ENCODE data around the gene CXCL12. TPM values are rescaled to one million over a fixed set of nuclear protein-coding genes. Genes with fewer than 3 reads are reported as not detected.

The CXCL12 gene
- total RNA-seq, 2 experiments from 2014 or later, result not detected

DNA sequence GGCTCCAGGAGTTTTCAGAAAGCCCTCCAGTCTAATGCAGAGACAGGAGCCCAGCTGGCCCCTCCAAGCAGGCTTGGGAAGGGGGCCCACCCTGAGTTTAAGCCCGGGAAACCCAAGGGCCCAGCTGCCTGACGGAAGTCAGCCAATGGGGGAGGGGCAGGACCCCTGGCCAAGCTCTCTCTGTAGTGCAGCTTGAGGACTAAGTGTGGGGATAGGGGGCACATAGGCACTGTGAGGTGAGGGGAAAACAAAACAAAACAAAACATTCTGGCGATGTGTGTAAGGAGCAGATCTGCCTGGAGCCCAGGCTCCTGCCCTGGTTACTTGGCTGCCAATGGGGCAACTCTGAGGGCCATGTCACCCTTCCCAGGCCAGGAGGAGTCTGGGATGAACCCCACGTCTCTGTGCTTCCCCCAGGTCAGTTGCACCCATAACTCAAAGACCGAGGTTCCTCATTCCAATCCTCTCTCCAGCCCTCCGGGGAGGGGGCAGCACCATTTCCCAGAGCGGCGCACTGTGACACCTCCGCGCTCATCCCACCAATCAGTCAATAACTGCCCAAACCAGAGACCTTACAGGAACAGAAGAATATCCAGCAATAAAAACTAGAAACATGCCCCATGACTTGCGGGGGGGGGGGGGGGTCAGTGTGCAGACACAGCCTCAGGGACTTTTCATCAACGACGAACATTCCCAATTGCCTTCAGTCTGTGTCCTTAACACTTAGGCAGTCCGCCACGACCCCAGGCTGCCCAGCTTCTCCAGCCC is 1.7 kb downstream of the CXCL12 start:
- H3K27me3 Mint-ChIP-seq, result peaks cover 30% of the 10 kb centered on the region
- H3K4me1 Mint-ChIP-seq, result peaks cover 3% of the 10 kb centered on the region
- intact Hi-C loops (cut with DNase I, micrococcal nuclease), result no loop called here
- no peak overlapping the region for H3K4me3 Mint-ChIP-seq
- no peaks in the 10 kb centered on the region for H3K9me3 Mint-ChIP-seq (ENCODE audit: low read depth)
- POLR2A ChIA-PET, result no interaction called here
- no peaks in the 10 kb centered on the region for H3K36me3 Mint-ChIP-seq (ENCODE audit: low read depth)
- DNase-seq (no peak), ATAC-seq (no peak)
- CTCF ChIA-PET, result interaction anchor here (1.0 kb wide), 1 partner anchor 481 kb away, joined by 3 read pairs; no protein-coding TSS in a partner anchor
- H3K27ac Mint-ChIP-seq, result no peak overlapping the region

DNA sequence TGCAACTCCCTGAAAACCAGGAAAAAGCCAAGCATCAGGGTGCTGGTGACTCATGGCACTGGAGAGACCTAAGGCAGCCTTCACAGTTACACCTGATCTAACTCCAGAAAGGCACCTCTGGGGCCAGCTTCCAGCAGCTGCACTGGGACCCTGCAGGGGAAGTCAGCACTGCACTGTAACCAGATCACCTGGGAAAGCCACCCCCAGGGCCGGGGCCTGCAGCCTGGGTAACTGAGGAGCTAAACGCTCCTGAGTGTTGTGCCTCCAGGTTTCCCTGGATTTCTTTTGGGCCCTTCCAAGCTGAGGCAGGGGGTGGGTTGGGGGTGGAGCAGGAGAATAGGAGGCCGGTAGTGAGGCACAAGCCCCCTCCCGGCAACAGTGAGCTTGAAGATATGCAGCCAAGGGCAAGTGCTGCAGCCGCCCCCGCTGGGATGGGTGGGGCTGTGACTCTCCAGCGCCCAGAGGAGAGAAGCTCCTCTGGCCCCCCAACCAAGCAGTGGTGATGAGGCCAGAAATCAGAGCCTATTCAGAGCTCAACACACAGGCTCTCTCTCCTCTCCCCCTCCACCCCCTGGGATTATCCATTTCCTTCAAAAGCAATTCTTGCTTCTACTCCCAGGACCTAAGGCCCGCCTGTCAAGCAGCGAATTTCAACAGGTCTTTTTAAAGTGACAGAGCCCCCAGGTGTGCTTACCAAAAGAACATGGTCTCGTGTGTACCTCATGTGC is 2.6 kb downstream of the CXCL12 start:
- no peak overlapping the region for H3K27ac Mint-ChIP-seq
- H3K9me3 Mint-ChIP-seq (ENCODE audit: low read depth), result no peaks in the 10 kb centered on the region
- ATAC-seq (no peak), DNase-seq (no peak)
- peaks cover 3% of the 10 kb centered on the region for H3K4me1 Mint-ChIP-seq
- no peak overlapping the region for H3K4me3 Mint-ChIP-seq
- H3K27me3 Mint-ChIP-seq, result peaks cover 27% of the 10 kb centered on the region
- ChIA-PET CTCF (no interaction called here), POLR2A (no interaction called here)
- intact Hi-C loops (cut with DNase I, micrococcal nuclease), result no loop called here
- no peaks in the 10 kb centered on the region for H3K36me3 Mint-ChIP-seq (ENCODE audit: low read depth)

- H3K4me1 Mint-ChIP-seq, result peaks cover 3% of the 10 kb centered on the region
- no peak overlapping the region for H3K27ac Mint-ChIP-seq
- H3K27me3 Mint-ChIP-seq, result peaks cover 23% of the 10 kb centered on the region
- H3K9me3 Mint-ChIP-seq (ENCODE audit: low read depth), result no peaks in the 10 kb centered on the region
- ChIA-PET CTCF (no interaction called here), POLR2A (no interaction called here)
- H3K36me3 Mint-ChIP-seq (ENCODE audit: low read depth), result no peaks in the 10 kb centered on the region
- H3K4me3 Mint-ChIP-seq, result no peak overlapping the region
- DNase-seq, result no peak
- intact Hi-C loops (cut with DNase I, micrococcal nuclease), result no loop called here
- no peak for ATAC-seq
Measured at GRCh38 chr10:44380829-44381600, 3.9 kb downstream of the CXCL12 start.

DNA sequence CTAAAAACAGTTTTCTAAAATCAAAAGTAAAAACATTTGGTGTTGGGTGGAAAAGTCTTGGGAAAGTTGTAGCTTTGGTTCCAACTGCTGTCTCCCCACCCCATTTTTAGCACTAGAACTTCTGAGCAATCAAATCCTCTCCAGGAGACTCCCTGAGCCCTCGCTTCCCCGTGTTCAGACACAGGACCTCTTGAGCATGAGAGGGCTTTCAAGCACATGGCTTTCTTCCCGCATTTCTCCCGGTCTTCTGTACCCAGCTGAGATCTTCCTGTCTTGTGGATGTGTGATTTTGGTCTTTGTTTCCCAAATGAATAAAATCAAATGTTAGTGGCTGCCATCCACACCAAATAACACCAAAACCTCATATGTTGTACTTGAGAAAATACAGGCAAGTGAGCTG is 5.0 kb downstream of the CXCL12 start:
- no peaks in the 10 kb centered on the region for H3K4me1 Mint-ChIP-seq
- ATAC-seq (no peak), DNase-seq (no peak)
- intact Hi-C loops (cut with DNase I, micrococcal nuclease), result no loop called here
- no peaks in the 10 kb centered on the region for H3K9me3 Mint-ChIP-seq (ENCODE audit: low read depth)
- no peaks in the 10 kb centered on the region for H3K36me3 Mint-ChIP-seq (ENCODE audit: low read depth)
- no peak overlapping the region for H3K27ac Mint-ChIP-seq
- peaks cover 17% of the 10 kb centered on the region for H3K27me3 Mint-ChIP-seq
- ChIA-PET POLR2A (no interaction called here), CTCF (no interaction called here)
- no peak overlapping the region for H3K4me3 Mint-ChIP-seq

- POLR2A ChIA-PET, result no interaction called here
- Mint-ChIP-seq H3K9me3 (ENCODE audit: low read depth) (no peaks in the 10 kb centered on the region), H3K27ac (no peak overlapping the region), H3K4me1 (no peaks in the 10 kb centered on the region), H3K36me3 (ENCODE audit: low read depth) (no peaks in the 10 kb centered on the region), H3K27me3 (peaks cover 13% of the 10 kb centered on the region), H3K4me3 (no peak overlapping the region)
- intact Hi-C loops (cut with DNase I, micrococcal nuclease), result no loop called here
- CTCF ChIA-PET, result no interaction called here
- DNase-seq (no peak), ATAC-seq (no peak)
Measured at GRCh38 chr10:44378626-44379025, 6.3 kb downstream of the CXCL12 start.

DNA sequence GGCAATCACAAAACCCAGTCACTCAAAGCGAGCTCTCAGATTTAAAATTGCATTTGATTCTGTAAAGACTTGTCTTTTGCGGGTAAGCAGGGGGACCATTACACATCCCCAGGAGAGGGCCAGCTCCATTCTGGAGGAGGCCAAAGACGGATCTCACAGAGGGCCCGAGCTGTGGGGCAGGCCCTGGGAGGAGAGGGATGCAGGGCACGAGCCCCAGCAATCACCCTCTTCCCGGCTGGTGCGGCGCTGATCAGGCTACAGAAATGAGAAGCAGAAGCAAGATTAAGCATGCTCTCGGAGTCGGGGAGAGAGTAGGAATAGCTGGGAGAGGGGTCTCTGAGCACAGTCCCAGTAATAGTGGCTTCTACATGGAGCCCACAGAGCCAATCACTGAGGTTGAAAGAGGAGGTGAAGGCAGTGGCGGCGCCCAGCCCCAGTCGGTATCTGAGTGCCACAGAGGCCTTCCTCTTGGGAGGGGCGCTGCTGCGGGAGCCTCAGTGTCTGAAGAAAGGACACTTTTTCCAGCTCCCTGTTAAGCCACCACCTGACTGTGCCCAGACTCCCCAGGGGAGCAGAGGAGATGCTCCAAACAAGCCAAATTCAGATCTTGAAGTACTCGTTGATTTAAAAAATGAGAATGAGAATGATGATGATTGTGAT is 7.1 kb downstream of the CXCL12 start:
- Mint-ChIP-seq H3K27me3 (peaks cover 5% of the 10 kb centered on the region), H3K27ac (no peak overlapping the region), H3K9me3 (ENCODE audit: low read depth) (no peaks in the 10 kb centered on the region), H3K36me3 (ENCODE audit: low read depth) (no peaks in the 10 kb centered on the region), H3K4me3 (no peak overlapping the region), H3K4me1 (no peaks in the 10 kb centered on the region)
- POLR2A ChIA-PET, result no interaction called here
- DNase-seq (no peak), ATAC-seq (no peak)
- CTCF ChIA-PET, result interaction anchor here (0.6 kb wide), 1 partner anchor 180 kb away, joined by 4 read pairs; no protein-coding TSS in a partner anchor
- intact Hi-C loops (cut with DNase I, micrococcal nuclease), result no loop called here

GRCh38 chr10:44376472-44377099 is 8.3 kb downstream of the CXCL12 start:
- peaks cover 5% of the 10 kb centered on the region for H3K27me3 Mint-ChIP-seq
- DNase-seq (no peak), ATAC-seq (no peak)
- CTCF ChIA-PET, result interaction anchor here (1.0 kb wide), 1 partner anchor 11 kb away, joined by 3 read pairs; no protein-coding TSS in a partner anchor
- no peaks in the 10 kb centered on the region for H3K4me1 Mint-ChIP-seq
- no peaks in the 10 kb centered on the region for H3K9me3 Mint-ChIP-seq (ENCODE audit: low read depth)
- H3K27ac Mint-ChIP-seq, result no peak overlapping the region
- POLR2A ChIA-PET, result no interaction called here
- intact Hi-C loops (cut with DNase I, micrococcal nuclease), result no loop called here
- no peak overlapping the region for H3K4me3 Mint-ChIP-seq
- H3K36me3 Mint-ChIP-seq (ENCODE audit: low read depth), result no peaks in the 10 kb centered on the region

DNA sequence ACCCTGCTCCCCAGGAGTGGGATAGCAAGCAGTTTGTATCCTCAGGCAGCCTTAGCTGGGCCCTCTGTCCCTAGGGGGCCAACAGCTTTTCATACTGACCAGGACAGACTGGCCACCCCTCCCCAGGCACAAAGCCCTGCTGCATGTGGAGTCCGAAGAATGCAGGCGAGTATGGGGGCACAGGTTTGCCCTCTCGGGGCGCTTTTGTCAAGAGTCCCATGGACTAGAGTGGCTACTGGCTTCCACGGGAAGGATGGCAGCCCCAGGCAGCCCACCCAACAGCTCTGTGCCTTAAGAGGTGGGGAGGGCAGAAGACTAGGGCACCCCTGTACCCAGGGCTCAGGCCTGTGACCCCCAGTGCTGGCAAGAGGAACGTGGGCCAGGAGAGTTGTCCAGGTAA is 10.7 kb downstream of the CXCL12 start:
- no peaks in the 10 kb centered on the region for H3K4me1 Mint-ChIP-seq
- H3K27ac Mint-ChIP-seq, result no peak overlapping the region
- intact Hi-C loops (cut with DNase I, micrococcal nuclease), result no loop called here
- CTCF ChIA-PET, result no interaction called here
- H3K9me3 Mint-ChIP-seq (ENCODE audit: low read depth), result no peaks in the 10 kb centered on the region
- ATAC-seq (no peak), DNase-seq (no peak)
- H3K36me3 Mint-ChIP-seq (ENCODE audit: low read depth), result no peaks in the 10 kb centered on the region
- peaks cover 3% of the 10 kb centered on the region for H3K27me3 Mint-ChIP-seq
- POLR2A ChIA-PET, result no interaction called here
- no peak overlapping the region for H3K4me3 Mint-ChIP-seq

DNA sequence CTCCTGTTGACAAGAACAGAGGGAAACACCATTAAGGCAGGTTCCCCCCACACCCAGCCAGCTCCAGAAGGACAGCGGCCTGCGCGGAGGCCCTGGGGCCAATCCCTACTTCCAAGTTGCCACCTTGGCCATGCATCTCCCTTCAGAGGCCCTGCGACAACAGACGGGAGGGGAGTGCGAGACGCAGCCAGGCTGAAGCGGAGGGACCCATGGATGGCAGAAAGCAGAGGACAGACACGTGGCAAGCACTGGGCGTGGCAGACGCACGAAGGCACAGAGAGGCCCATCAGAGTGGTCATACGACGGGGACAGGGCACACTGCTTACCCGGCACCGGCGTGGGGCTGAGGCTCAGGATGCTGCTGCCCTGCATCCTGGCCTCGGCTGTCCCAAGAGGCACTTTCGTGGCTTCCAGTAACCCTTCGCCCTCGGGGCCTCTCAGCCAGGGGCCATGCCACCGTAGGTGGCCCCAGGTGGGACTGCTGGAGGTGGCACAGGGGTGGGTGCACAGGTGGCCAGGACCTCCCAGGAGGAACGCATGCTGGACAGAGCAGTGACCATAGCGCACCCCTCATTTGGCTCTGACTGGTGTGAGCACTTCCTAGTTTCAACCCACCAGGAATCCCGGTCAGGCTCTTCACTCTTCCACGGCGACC is 11.4 kb downstream of the CXCL12 start:
- Mint-ChIP-seq H3K27me3 (peaks cover 3% of the 10 kb centered on the region), H3K36me3 (ENCODE audit: low read depth) (no peaks in the 10 kb centered on the region), H3K4me3 (no peak overlapping the region), H3K9me3 (ENCODE audit: low read depth) (no peaks in the 10 kb centered on the region), H3K4me1 (no peaks in the 10 kb centered on the region), H3K27ac (no peak overlapping the region)
- CTCF ChIA-PET, result no interaction called here
- POLR2A ChIA-PET, result no interaction called here
- DNase-seq (no peak), ATAC-seq (no peak)
- intact Hi-C loops (cut with DNase I, micrococcal nuclease), result no loop called here

- Mint-ChIP-seq H3K9me3 (ENCODE audit: low read depth) (no peaks in the 10 kb centered on the region), H3K4me1 (no peaks in the 10 kb centered on the region), H3K4me3 (no peak overlapping the region), H3K27ac (no peak overlapping the region), H3K27me3 (peaks cover 3% of the 10 kb centered on the region), H3K36me3 (ENCODE audit: low read depth) (no peaks in the 10 kb centered on the region)
- intact Hi-C loops (cut with DNase I, micrococcal nuclease), result no loop called here
- ChIA-PET POLR2A (no interaction called here), CTCF (interaction anchor here (0.5 kb wide), 1 partner anchor 491 kb away, joined by 3 read pairs; no protein-coding TSS in a partner anchor)
- ATAC-seq (no peak), DNase-seq (no peak)
Measured at GRCh38 chr10:44372181-44372580, 12.7 kb downstream of the CXCL12 start.

All from activated CD4-positive, alpha-beta T cell treated with anti-CD3 and anti-CD28 coated beads for 36 hours (primary cell).